ENCODE measurements around the gene PTCSC3.
"Not testable (repeated sequence)": the region's sequence is repeated elsewhere in the genome, so short reads cannot be mapped to it uniquely, and the experiment has no call there.

PTCSC3 gene

DNA sequence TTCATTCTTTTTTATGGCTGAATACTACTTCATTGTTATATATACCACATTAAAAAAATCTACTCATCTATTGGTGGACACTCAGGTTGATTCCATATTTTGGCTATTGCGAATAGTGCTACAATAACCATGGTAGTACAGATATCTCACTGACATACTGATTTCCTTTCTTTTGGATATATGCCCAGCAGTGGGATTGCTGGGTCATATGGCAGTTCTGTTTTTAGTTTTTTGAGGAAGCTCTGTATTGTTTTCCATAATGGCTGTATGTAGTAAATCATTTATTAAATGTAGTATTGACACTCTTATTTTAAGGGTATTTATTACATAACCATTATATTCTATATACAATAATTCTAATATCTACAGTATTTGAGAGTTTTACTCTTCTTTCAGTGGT is 43.7 kb downstream of the PTCSC3 start:
- 0% methylated on average over 1 of the region's 1 CpG for WGBS, 2 experiments

GRCh38 chr14:36130186-36130585 is 46.3 kb downstream of the PTCSC3 start:
- Histone ChIP-seq H3K9me3 (ENCODE audit: control insufficient read depth, low read length) (no peaks in the 10 kb centered on the region), H3K4me3 (ENCODE audit: insufficient read depth, low read depth, low read length) (no peak overlapping the region), H3K36me3 (ENCODE audit: control insufficient read depth, insufficient read depth, low read length) (no peaks in the 10 kb centered on the region), H3K27ac (ENCODE audit: insufficient read depth, low read depth, low read length, poor library complexity, severe bottlenecking) (no peak overlapping the region), H3K27me3 (ENCODE audit: control insufficient read depth, insufficient read depth, low read length, poor library complexity, severe bottlenecking) (no peaks in the 10 kb centered on the region), H3K4me1 (ENCODE audit: control insufficient read depth, insufficient read depth, low read length) (peaks cover 4% of the 10 kb centered on the region)
- 100% methylated on average over 1 of the region's 1 CpG for WGBS, 2 experiments

More for the DNA sequence above, 43.7 kb downstream of the PTCSC3 start:
- Histone ChIP-seq H3K36me3 (ENCODE audit: control insufficient read depth, insufficient read depth, low read length) (no peaks in the 10 kb centered on the region), H3K4me3 (ENCODE audit: insufficient read depth, low read depth, low read length) (no peak overlapping the region), H3K27me3 (ENCODE audit: control insufficient read depth, insufficient read depth, low read length, poor library complexity, severe bottlenecking) (no peaks in the 10 kb centered on the region), H3K4me1 (ENCODE audit: control insufficient read depth, insufficient read depth, low read length) (peaks cover 4% of the 10 kb centered on the region), H3K27ac (ENCODE audit: insufficient read depth, low read depth, low read length, poor library complexity, severe bottlenecking) (no peak overlapping the region), H3K9me3 (ENCODE audit: control insufficient read depth, low read length) (no peaks in the 10 kb centered on the region)

DNA sequence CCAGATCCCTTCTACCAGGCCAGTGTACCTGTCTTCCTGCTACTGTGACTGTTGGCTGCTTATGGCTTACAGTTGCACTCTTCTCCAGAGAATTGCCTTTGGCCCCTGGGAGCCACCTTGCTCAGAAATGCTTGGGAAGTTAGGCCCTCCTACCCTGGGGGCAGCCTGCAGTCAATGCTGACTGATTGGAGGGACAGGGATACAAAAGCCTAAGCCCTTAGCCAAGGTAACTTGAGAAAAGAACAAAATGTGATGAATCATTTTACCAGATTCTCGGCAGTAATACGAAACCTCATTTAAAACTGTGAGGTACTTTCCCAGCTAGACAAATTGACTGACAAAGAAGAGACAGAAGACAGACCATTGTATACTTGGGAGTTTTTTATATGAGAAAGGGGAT is 47.3 kb downstream of the PTCSC3 start:
- no peak overlapping the region for H3K27ac ChIP-seq (ENCODE audit: insufficient read depth, low read depth, low read length, poor library complexity, severe bottlenecking)
- H3K9me3 ChIP-seq (ENCODE audit: control insufficient read depth, low read length): no peaks in the 10 kb centered on the region
- H3K27me3 ChIP-seq (ENCODE audit: control insufficient read depth, insufficient read depth, low read length, poor library complexity, severe bottlenecking): no peaks in the 10 kb centered on the region
- no peak overlapping the region for H3K4me3 ChIP-seq (ENCODE audit: insufficient read depth, low read depth, low read length)
- WGBS, 2 experiments: 78 to 87% methylated on average over 2 of the region's 2 CpGs
- H3K36me3 ChIP-seq (ENCODE audit: control insufficient read depth, insufficient read depth, low read length): no peaks in the 10 kb centered on the region
- peaks cover 4% of the 10 kb centered on the region for H3K4me1 ChIP-seq (ENCODE audit: control insufficient read depth, insufficient read depth, low read length)

DNA sequence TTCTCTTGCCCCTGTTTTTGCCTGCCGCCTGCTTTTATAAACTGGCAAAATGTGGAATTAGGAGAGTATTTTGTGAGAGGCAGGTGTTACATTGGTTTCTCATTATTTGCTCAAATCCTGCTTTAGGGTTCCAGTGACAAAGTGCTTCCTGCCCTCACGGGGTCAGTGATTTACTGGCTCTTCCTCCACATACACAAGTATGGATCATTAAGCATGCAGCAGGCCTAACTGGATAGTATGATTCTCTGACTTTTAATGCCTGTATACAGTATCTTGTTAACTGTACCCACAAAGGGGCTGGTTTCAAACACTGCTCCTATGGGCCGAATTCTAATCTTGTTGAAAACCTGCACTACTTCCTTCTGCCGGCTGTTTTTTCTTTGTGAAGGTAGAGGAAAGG is 63.2 kb downstream of the PTCSC3 start:
- Histone ChIP-seq H3K9me3 (ENCODE audit: control insufficient read depth, low read length) (no peaks in the 10 kb centered on the region), H3K27me3 (ENCODE audit: control insufficient read depth, insufficient read depth, low read length, poor library complexity, severe bottlenecking) (no peaks in the 10 kb centered on the region), H3K4me3 (ENCODE audit: insufficient read depth, low read depth, low read length) (no peak overlapping the region), H3K27ac (ENCODE audit: insufficient read depth, low read depth, low read length, poor library complexity, severe bottlenecking) (no peak overlapping the region), H3K4me1 (ENCODE audit: control insufficient read depth, insufficient read depth, low read length) (peaks cover 6% of the 10 kb centered on the region), H3K36me3 (ENCODE audit: control insufficient read depth, insufficient read depth, low read length) (no peaks in the 10 kb centered on the region)
- WGBS, 2 experiments: 72 to 86% methylated on average over 4 of the region's 4 CpGs

- H3K27me3 ChIP-seq (ENCODE audit: control insufficient read depth, insufficient read depth, low read length, poor library complexity, severe bottlenecking): no peaks in the 10 kb centered on the region
- H3K36me3 ChIP-seq (ENCODE audit: control insufficient read depth, insufficient read depth, low read length): no peaks in the 10 kb centered on the region
- 92 to 98% methylated on average over 2 of the region's 3 CpGs for WGBS, 2 experiments
- no peak overlapping the region for H3K4me3 ChIP-seq (ENCODE audit: insufficient read depth, low read depth, low read length)
- no peaks in the 10 kb centered on the region for H3K9me3 ChIP-seq (ENCODE audit: control insufficient read depth, low read length)
- H3K27ac ChIP-seq (ENCODE audit: insufficient read depth, low read depth, low read length, poor library complexity, severe bottlenecking): no peak overlapping the region
- H3K4me1 ChIP-seq (ENCODE audit: control insufficient read depth, insufficient read depth, low read length): peaks cover 6% of the 10 kb centered on the region
Observed at GRCh38 chr14:36111822-36112583, 64.5 kb downstream of the PTCSC3 start.

DNA sequence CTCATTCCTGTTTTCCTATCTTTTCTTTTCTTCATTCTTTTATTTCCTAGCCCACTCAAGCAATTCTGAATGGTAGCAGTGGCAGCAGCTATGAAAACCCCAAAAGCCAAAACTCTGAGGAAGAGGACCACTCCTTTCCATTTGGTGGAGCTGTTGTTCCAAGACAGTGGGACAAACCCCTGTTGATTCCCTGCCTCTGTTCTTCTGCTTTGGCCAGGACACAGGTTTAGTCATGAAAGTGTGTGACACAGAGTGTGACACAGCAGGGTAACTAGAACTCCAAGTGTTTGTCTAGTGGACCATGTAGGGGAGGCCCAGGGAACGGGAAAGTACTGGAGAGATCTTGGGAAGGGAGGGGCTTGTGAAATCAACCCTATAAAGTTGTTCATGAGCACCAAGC is 71.1 kb downstream of the PTCSC3 start:
- Histone ChIP-seq H3K27me3 (ENCODE audit: control insufficient read depth, insufficient read depth, low read length, poor library complexity, severe bottlenecking) (no peaks in the 10 kb centered on the region), H3K27ac (ENCODE audit: insufficient read depth, low read depth, low read length, poor library complexity, severe bottlenecking) (no peak overlapping the region), H3K36me3 (ENCODE audit: control insufficient read depth, insufficient read depth, low read length) (no peaks in the 10 kb centered on the region), H3K4me1 (ENCODE audit: control insufficient read depth, insufficient read depth, low read length) (no peaks in the 10 kb centered on the region), H3K4me3 (ENCODE audit: insufficient read depth, low read depth, low read length) (no peak overlapping the region), H3K9me3 (ENCODE audit: control insufficient read depth, low read length) (no peaks in the 10 kb centered on the region)
- 0 to 4% methylated on average over 1 of the region's 1 CpG for WGBS, 2 experiments

DNA sequence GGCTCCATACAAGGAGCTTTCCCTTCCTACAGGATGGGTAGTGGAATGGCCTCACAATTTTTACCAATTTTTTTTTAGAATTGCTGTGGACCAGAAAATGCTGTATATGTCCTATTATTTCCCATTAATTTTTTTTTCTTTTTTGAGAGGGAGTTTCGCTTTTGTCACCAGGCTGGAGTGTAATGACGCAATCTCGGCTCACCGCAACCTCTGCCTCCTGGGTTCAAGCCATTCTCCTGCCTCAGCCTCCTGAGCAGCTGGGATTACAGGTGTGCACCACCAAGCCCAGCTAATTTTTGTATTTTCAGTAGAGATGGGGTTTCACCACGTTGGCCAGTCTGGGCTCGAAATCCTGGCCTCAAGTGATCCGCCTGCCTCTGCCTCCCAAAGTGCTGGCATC is 72.3 kb downstream of the PTCSC3 start:
- H3K27me3 ChIP-seq (ENCODE audit: control insufficient read depth, insufficient read depth, low read length, poor library complexity, severe bottlenecking); H3K27ac ChIP-seq (ENCODE audit: insufficient read depth, low read depth, low read length, poor library complexity, severe bottlenecking); H3K9me3 ChIP-seq (ENCODE audit: control insufficient read depth, low read length); H3K4me1 ChIP-seq (ENCODE audit: control insufficient read depth, insufficient read depth, low read length); H3K4me3 ChIP-seq (ENCODE audit: insufficient read depth, low read depth, low read length); H3K36me3 ChIP-seq (ENCODE audit: control insufficient read depth, insufficient read depth, low read length): not testable (repeated sequence)
- WGBS, 2 experiments: 80 to 88% methylated on average over 6 to 7 of the region's 7 CpGs

DNA sequence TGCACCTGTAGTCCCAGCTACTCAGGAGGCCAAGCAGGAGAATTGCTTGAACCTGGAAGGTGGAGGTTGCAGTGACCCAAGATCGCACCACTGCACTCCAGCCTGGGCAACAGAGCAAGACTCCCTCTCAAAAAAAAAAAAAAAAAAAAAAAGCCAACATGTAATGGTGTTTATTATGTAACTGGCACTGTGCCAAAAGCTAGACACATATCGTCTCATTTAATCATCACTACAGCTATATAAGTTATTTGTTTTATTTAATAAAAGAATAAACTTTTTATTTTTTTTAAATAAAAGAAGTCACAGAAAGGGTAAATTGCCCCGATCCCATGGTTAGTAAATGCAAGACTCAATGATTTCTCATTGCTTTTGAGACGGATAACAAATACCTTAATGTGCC is 76.9 kb downstream of the PTCSC3 start:
- H3K9me3 ChIP-seq (ENCODE audit: control insufficient read depth, low read length): no peaks in the 10 kb centered on the region
- H3K27ac ChIP-seq (ENCODE audit: insufficient read depth, low read depth, low read length, poor library complexity, severe bottlenecking): no peak overlapping the region
- no peaks in the 10 kb centered on the region for H3K36me3 ChIP-seq (ENCODE audit: control insufficient read depth, insufficient read depth, low read length)
- H3K4me3 ChIP-seq (ENCODE audit: insufficient read depth, low read depth, low read length): no peak overlapping the region
- H3K27me3 ChIP-seq (ENCODE audit: control insufficient read depth, insufficient read depth, low read length, poor library complexity, severe bottlenecking): no peaks in the 10 kb centered on the region
- no peaks in the 10 kb centered on the region for H3K4me1 ChIP-seq (ENCODE audit: control insufficient read depth, insufficient read depth, low read length)
- WGBS, 2 experiments: 96 to 99% methylated on average over 2 to 3 of the region's 4 CpGs

DNA sequence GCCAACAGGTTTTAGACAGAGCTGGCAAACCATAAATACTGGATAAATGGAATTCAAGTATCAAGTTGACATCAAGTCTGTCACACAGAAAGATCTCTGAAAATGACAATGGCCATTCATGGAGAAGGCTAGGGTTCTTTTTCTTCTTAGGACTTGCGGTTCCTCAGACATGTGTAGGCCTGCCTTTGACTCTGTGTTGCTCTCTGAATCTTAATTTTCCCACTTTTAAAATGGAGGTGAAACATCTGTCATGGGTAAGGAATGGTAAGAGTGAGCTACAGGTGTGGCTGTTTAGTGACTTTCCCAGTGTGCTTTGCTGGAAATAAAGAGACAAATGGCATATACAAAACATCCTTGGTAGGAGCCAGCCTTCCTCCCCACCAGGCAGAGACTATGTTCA is 79.2 kb downstream of the PTCSC3 start:
- no peaks in the 10 kb centered on the region for H3K36me3 ChIP-seq (ENCODE audit: control insufficient read depth, insufficient read depth, low read length)
- H3K27ac ChIP-seq (ENCODE audit: insufficient read depth, low read depth, low read length, poor library complexity, severe bottlenecking): no peak overlapping the region
- H3K4me1 ChIP-seq (ENCODE audit: control insufficient read depth, insufficient read depth, low read length): no peaks in the 10 kb centered on the region
- H3K4me3 ChIP-seq (ENCODE audit: insufficient read depth, low read depth, low read length): no peak overlapping the region
- H3K9me3 ChIP-seq (ENCODE audit: control insufficient read depth, low read length): no peaks in the 10 kb centered on the region
- WGBS, 2 experiments: 95 to 100% methylated on average over 1 of the region's 1 CpG
- no peaks in the 10 kb centered on the region for H3K27me3 ChIP-seq (ENCODE audit: control insufficient read depth, insufficient read depth, low read length, poor library complexity, severe bottlenecking)

GRCh38 chr14:36096090-36096489 is 80.4 kb downstream of the PTCSC3 start:
- no peak overlapping the region for H3K27ac ChIP-seq (ENCODE audit: insufficient read depth, low read depth, low read length, poor library complexity, severe bottlenecking)
- no peaks in the 10 kb centered on the region for H3K9me3 ChIP-seq (ENCODE audit: control insufficient read depth, low read length)
- no peaks in the 10 kb centered on the region for H3K36me3 ChIP-seq (ENCODE audit: control insufficient read depth, insufficient read depth, low read length)
- H3K4me1 ChIP-seq (ENCODE audit: control insufficient read depth, insufficient read depth, low read length): no peaks in the 10 kb centered on the region
- H3K4me3 ChIP-seq (ENCODE audit: insufficient read depth, low read depth, low read length): no peak overlapping the region
- no peaks in the 10 kb centered on the region for H3K27me3 ChIP-seq (ENCODE audit: control insufficient read depth, insufficient read depth, low read length, poor library complexity, severe bottlenecking)

DNA sequence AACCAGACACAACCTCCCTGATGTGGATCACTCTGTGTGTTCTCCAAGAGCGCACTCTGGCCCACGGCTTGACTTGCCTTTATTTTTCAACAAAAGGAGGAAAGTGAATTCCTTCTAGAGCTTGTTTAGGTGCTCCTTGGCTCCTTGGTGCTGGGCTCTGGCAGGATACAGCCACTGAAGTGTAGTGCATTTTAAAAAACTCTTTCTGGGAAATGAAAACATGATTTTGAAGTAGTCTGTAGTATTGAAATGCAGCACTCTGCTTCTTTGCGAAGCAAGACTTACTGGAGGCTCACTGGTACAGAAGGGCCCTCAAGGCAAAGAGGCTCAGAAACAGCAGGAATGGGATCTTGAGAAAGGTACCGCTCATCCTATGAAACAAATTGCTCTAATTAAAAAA is 81.6 kb downstream of the PTCSC3 start:
- 91 to 94% methylated on average over 4 of the region's 4 CpGs for WGBS, 2 experiments
- no peaks in the 10 kb centered on the region for H3K9me3 ChIP-seq (ENCODE audit: control insufficient read depth, low read length)

More for the DNA sequence above, 81.6 kb downstream of the PTCSC3 start:
- no peaks in the 10 kb centered on the region for H3K36me3 ChIP-seq (ENCODE audit: control insufficient read depth, insufficient read depth, low read length)
- H3K4me1 ChIP-seq (ENCODE audit: control insufficient read depth, insufficient read depth, low read length): no peaks in the 10 kb centered on the region
- H3K27ac ChIP-seq (ENCODE audit: insufficient read depth, low read depth, low read length, poor library complexity, severe bottlenecking): no peak overlapping the region
- no peaks in the 10 kb centered on the region for H3K27me3 ChIP-seq (ENCODE audit: control insufficient read depth, insufficient read depth, low read length, poor library complexity, severe bottlenecking)
- H3K4me3 ChIP-seq (ENCODE audit: insufficient read depth, low read depth, low read length): no peak overlapping the region
